HepG2 (cell line): ENCODE measurements around the gene CYTH2. TPM values are rescaled to one million over a fixed set of nuclear protein-coding genes. Genes with fewer than 3 reads are reported as not detected.
A peak's percentile ranks its signal among the peaks of the same experiment; 100 is the strongest.

Experiments
- ATAC-seq: fragments of 200-7000 bp; cut with Tn5 transposase; 3 replicates; pipeline ENCODE4 v1.9.1; 2020; ENCODE audit warnings: mild to moderate bottlenecking, moderate library complexity
- BruUV-seq: library from RNA; stranded (reverse); fragments of 400-500 nt; replicated peaks from 2 replicates; lab custom pipeline; 2021; lab: Mats Ljungman, UMichigan
- CTCF ChIA-PET: fragments of 300-600 bp; formaldehyde crosslinking; extraction: SDS; loops from one replicate; lab custom pipeline; 2021; ENCODE audit warnings: low total read pairs, inconsistent platforms, low intra/inter-chr PET ratio; lab: Yijun Ruan, JAX
- POLR2A ChIA-PET: fragments of 350-600 bp; sonication (Branson Sonifier 250); formaldehyde crosslinking; loops from one replicate; lab custom pipeline; 2020; ENCODE audit warnings: antibody characterized with exemption, inconsistent platforms; lab: Yijun Ruan, JAX
- DNase-seq: peaks from one replicate; pipeline ENCODE4 v3.0.0-alpha.2; 2015; ENCODE audit warnings: low spot score
- FAIRE-seq: peaks from 3 replicates; lab custom pipeline; 2011; peaks lifted over from hg19 to GRCh38; lab: Jason Lieb, UNC
- H2AFZ ChIP-seq: one replicate; pipeline ENCODE4 v1.6.1; 2011; ENCODE audit warnings: low read length, inconsistent platforms
- H3K27ac ChIP-seq: fragments of 300-600 bp; 3 replicates; pipeline ENCODE4 v1.8.0; 2011; ENCODE audit warnings: mixed run types, mild to moderate bottlenecking, mixed read lengths, low read length, inconsistent platforms; ENCODE audit not compliant: insufficient read depth; ENCODE audit errors: extremely low read length
- H3K27me3 ChIP-seq, 2 experiments: fragments of 200-600 bp in 1 of 2; 2 replicates in 1 of 2; 3 replicates in 1 of 2; pipeline versions ENCODE4 v1.6.0 to v1.8.0; 2011; ENCODE audit warnings: low read length in 2 of 2, mild to moderate bottlenecking in 2 of 2, moderate library complexity in 2 of 2, inconsistent platforms in 1 of 2; ENCODE audit not compliant: insufficient read depth in 2 of 2, control insufficient read depth in 1 of 2
- H3K36me3 ChIP-seq, 2 experiments: fragments of 200-600 bp in 1 of 2; replicated peaks in 1 of 2; 2 replicates in 1 of 2; 3 replicates in 1 of 2; pipeline versions ENCODE4 v1.5.1 to v1.8.0; 2011; ENCODE audit warnings: low read length in 2 of 2, inconsistent platforms in 1 of 2; ENCODE audit not compliant: insufficient read depth in 2 of 2, control insufficient read depth in 1 of 2
- H3K4me1 ChIP-seq: 2 replicates; pipeline ENCODE4 v1.5.1; 2012; ENCODE audit warnings: low read length, inconsistent platforms; ENCODE audit not compliant: insufficient read depth
- H3K4me2 ChIP-seq: 2 replicates; pipeline ENCODE4 v1.6.0; 2011; ENCODE audit warnings: low read depth, low read length, inconsistent platforms
- H3K4me3 ChIP-seq, 3 experiments: fragments of 200-600 bp in 1 of 3; sonication (generic), shearing (Covaris generic) in 1 of 3; replicated peaks in 1 of 3; 2 replicates each; pipeline ENCODE4 v1.5.1; 2011 to 2016; ENCODE audit warnings: low read length in 3 of 3, inconsistent platforms in 2 of 3, low read depth in 2 of 3, mild to moderate bottlenecking in 2 of 3, control low read depth in 1 of 3, mixed read lengths in 1 of 3; ENCODE audit not compliant: insufficient read depth in 1 of 3
- H3K79me2 ChIP-seq: one replicate; pipeline ENCODE4 v1.6.1; 2011; ENCODE audit warnings: low read length, inconsistent platforms; ENCODE audit not compliant: insufficient read depth
- H3K9ac ChIP-seq: 2 replicates; pipeline ENCODE4 v1.6.0; 2011; ENCODE audit warnings: mild to moderate bottlenecking, low read depth, low read length, inconsistent platforms; ENCODE audit not compliant: insufficient read depth
- H3K9me3 ChIP-seq: 2 replicates; pipeline ENCODE4 v1.5.1; 2012; ENCODE audit warnings: mild to moderate bottlenecking, low read length
- H4K20me1 ChIP-seq: 2 replicates; pipeline ENCODE4 v1.6.0; 2011; ENCODE audit warnings: inconsistent platforms, mild to moderate bottlenecking, low read length, moderate library complexity; ENCODE audit not compliant: insufficient read depth
- MLX ChIP-seq: IDR thresholded peaks from 2 replicates; pipeline ENCODE4 v1.6.1; 2016
- RBFOX2 ChIP-seq: fragments of 200-400 bp; formaldehyde crosslinking; IDR thresholded peaks from 2 replicates; pipeline ENCODE4 v1.6.1; 2017; ENCODE audit warnings: low read depth, mild to moderate bottlenecking, low read length
- ZFP37 ChIP-seq: sonication (generic); formaldehyde crosslinking; IDR thresholded peaks from 2 replicates; pipeline ENCODE4 v1.4.0; 2020; ENCODE audit warnings: missing genetic modification reagents, borderline replicate concordance
- ZNF121 ChIP-seq: sonication (generic); formaldehyde crosslinking; IDR thresholded peaks from 2 replicates; pipeline ENCODE4 v1.5.0; 2020; ENCODE audit warnings: mild to moderate bottlenecking, missing genetic modification reagents
- ZNF142 ChIP-seq: sonication (generic); formaldehyde crosslinking; IDR thresholded peaks from 2 replicates; pipeline ENCODE4 v1.4.0; 2020; ENCODE audit warnings: missing genetic modification reagents
- WGBS: methylation state at CpG from one replicate; pipeline ENCODE4 v1.1.6; 2017; ENCODE audit warnings: low lambda C conversion rate; 5-methylcytosine and 5-hydroxymethylcytosine counted together
- in situ Hi-C: cut with HindIII; loops from 2 replicates; pipeline ENCODE4 v1.10.0; 2017; ENCODE audit warnings: low pct_unique_long_range_greater_than_20kb; ENCODE audit not compliant: extremely low pct_ligation_motif_present
- intact Hi-C: fragments of 100-400 bp; cut with micrococcal nuclease; formaldehyde crosslinking; loops from one replicate; pipeline ENCODE4 v1.10.0; 2022; ENCODE audit not compliant: unreplicated experiment
- polyA plus RNA-seq, 8 experiments: library from polyadenylated mRNA; depleted of rRNA in 3 of 8; stranded (reverse) in 7 of 8; unstranded in 1 of 8; fragments of >200 nt; fragmentation: Illumina TruSeq in 4 of 8; extraction: Trizol in 4 of 8; gene quantifications; 2 replicates each; pipeline versions ENCODE4 v1.2.1 to v1.2.3, GENCODE V29; 2011 to 2016; ENCODE audit warnings: low read depth in 4 of 8, missing spikeins in 1 of 8, mixed read lengths in 1 of 8; ENCODE audit not compliant: insufficient read depth in 1 of 8
- total RNA-seq, 5 experiments: library from RNA; depleted of rRNA; stranded (reverse); fragments of >200 nt; fragmentation: Illumina TruSeq; extraction: Trizol; gene quantifications; 2 replicates each; pipeline ENCODE4 v1.2.3, GENCODE V29; 2016; ENCODE audit warnings: low read depth in 1 of 5

The CYTH2 gene
- total and polyA plus RNA-seq, 2 of the 13 experiments (the other 11 are each of a cell fraction or from before 2014, with no cell fraction given): 16.5 to 39.3 TPM

- H3K36me3 ChIP-seq: peaks cover 9 to 36% of the 10 kb centered on the region in 2 experiments
- no peaks in the 10 kb centered on the region for H3K27me3 ChIP-seq
- TF ChIP-seq ZFP37 (CRISPR knock-in tag) (no peak), ZNF121 (CRISPR knock-in tag) (peak; percentile 64; the same call in 1 of the 2 replicates)
- no peaks in the 10 kb centered on the region for H3K4me1 ChIP-seq
- no peaks in the 10 kb centered on the region for H3K79me2 ChIP-seq
- H3K4me3 ChIP-seq: no peak overlapping the region
- intact Hi-C loops: no loop called here
- H3K9ac ChIP-seq: no peak overlapping the region
- 100% methylated on average over 4 of the region's 4 CpGs for WGBS
- H4K20me1 ChIP-seq: no peaks in the 10 kb centered on the region
- ChIA-PET POLR2A (interaction anchor here (1.1 kb wide), 1 partner anchor 12 kb away, joined by 3 read pairs; no protein-coding TSS in a partner anchor), CTCF (no interaction called here)
- DNase-seq: no peak
- BruUV-seq: no TSS peak
- no peak overlapping the region for H3K4me2 ChIP-seq
- no peak for ATAC-seq
- no peak for FAIRE-seq
- in situ Hi-C loops: no loop called here
- no peaks in the 10 kb centered on the region for H3K9me3 ChIP-seq
- no peak overlapping the region for H2AFZ ChIP-seq
- H3K27ac ChIP-seq: no peak overlapping the region
Observed at GRCh38 chr19:48456864-48457263, 12.3 kb upstream of the CYTH2 start.

- H3K36me3 ChIP-seq: peaks cover 3 to 27% of the 10 kb centered on the region in 2 experiments
- in situ Hi-C loops: no loop called here
- no peaks in the 10 kb centered on the region for H4K20me1 ChIP-seq
- TF ChIP-seq ZNF142 (no peak), RBFOX2 (0 out of 2 replicates have a peak, but pooled peaks have one; percentile 31), MLX (CRISPR knock-in tag) (no peak)
- TF ChIP-seq, all 625 proteins: peak for 1
- FAIRE-seq (no peak), ATAC-seq (no peak), DNase-seq (no peak)
- H3K4me3 ChIP-seq: no peak overlapping the region
- no peak overlapping the region for H2AFZ ChIP-seq
- intact Hi-C loops: no loop called here
- POLR2A ChIA-PET: no interaction called here
- H3K27me3 ChIP-seq: no peaks in the 10 kb centered on the region
- 98% methylated on average over 2 of the region's 2 CpGs for WGBS
- H3K9me3 ChIP-seq: no peaks in the 10 kb centered on the region
- H3K27ac ChIP-seq: no peak overlapping the region
- no TSS peak for BruUV-seq
- no peaks in the 10 kb centered on the region for H3K4me1 ChIP-seq
- CTCF ChIA-PET: no interaction called here
- no peaks in the 10 kb centered on the region for H3K79me2 ChIP-seq
- H3K4me2 ChIP-seq: no peak overlapping the region
- no peak overlapping the region for H3K9ac ChIP-seq
Observed at GRCh38 chr19:48458016-48458415, 11.2 kb upstream of the CYTH2 start.
